ENCODE measurements around the gene TET2. TPM values are rescaled to one million over a fixed set of nuclear protein-coding genes. Genes with fewer than 3 reads are reported as not detected.

Gene TET2
- polyA plus RNA-seq, 3 donors = 22.6 to 47.1 (median 42.5) TPM

- no peak for TF ChIP-seq CTCF (IDR thresholded peaks at IDR 0.05)
- Histone ChIP-seq H2AFZ (ENCODE audit: insufficient read depth, low read depth, low read length, poor library complexity, severe bottlenecking) (no peak overlapping the region), H3K4me2 (replicated peaks; ENCODE audit: extremely low read depth, low read length, poor library complexity, severe bottlenecking) (no peak overlapping the region), H3K79me2 (ENCODE audit: insufficient read depth, low read length) (peaks cover 98% of the 10 kb centered on the region), H3K4me1 (ENCODE audit: control insufficient read depth in 1 of 2, insufficient read depth in 2 of 2, low read length in 2 of 2) (no peaks in the 10 kb centered on the region), H4K20me1 (ENCODE audit: insufficient read depth, low read length) (peaks cover 99% of the 10 kb centered on the region), H3K36me3 (replicated peaks in 1 of 2; ENCODE audit: control insufficient read depth in 1 of 2, insufficient read depth in 2 of 2, low read length in 2 of 2) (peaks cover 41 to 84% of the 10 kb centered on the region in 2 donors), H3K27me3 (ENCODE audit: control insufficient read depth in 2 of 2, insufficient read depth in 2 of 2, low read length in 2 of 2) (no peaks in the 10 kb centered on the region), H3K4me3 (replicated peaks in 1 of 3; ENCODE audit: low read depth in 2 of 3, low read length in 3 of 3) (no peak overlapping the region), H3K27ac (ENCODE audit: low read depth in 1 of 2, low read length in 2 of 2) (peak overlapping the region in 1 of 2 donors; percentile 50), H3K9ac (ENCODE audit: insufficient read depth, low read length, poor library complexity, severe bottlenecking) (no peak overlapping the region), H3K9me3 (replicated peaks in 1 of 2; ENCODE audit: control insufficient read depth in 1 of 2, insufficient read depth in 1 of 2, low read length in 2 of 2) (no peaks in the 10 kb centered on the region)
- no CpG with 5 or more reads among the region's 2 CpGs for WGBS (ENCODE audit: insufficient coverage)
- Mint-ChIP-seq H3K27ac (no peak overlapping the region), H3K36me3 (peaks cover 47 to 61% of the 10 kb centered on the region in 2 donors), H3K27me3 (ENCODE audit: low read depth in 3 of 3) (no peaks in the 10 kb centered on the region), H3K9me3 (no peaks in the 10 kb centered on the region), H3K4me1 (peaks cover 7% of the 10 kb centered on the region), H3K4me3 (no peak overlapping the region)
- intact Hi-C loops (cut with micrococcal nuclease) = no loop called here
- DNase-seq = no peak
Measured at GRCh38 chr4:105207386-105207785, 60.7 kb downstream of the TET2 start.

GRCh38 chr4:105208561-105208960 lies 61.9 kb downstream of the TET2 start:
- Histone ChIP-seq H3K4me1 (ENCODE audit: control insufficient read depth in 1 of 2, insufficient read depth in 2 of 2, low read length in 2 of 2) (no peaks in the 10 kb centered on the region), H3K79me2 (ENCODE audit: insufficient read depth, low read length) (peaks cover 98% of the 10 kb centered on the region), H2AFZ (ENCODE audit: insufficient read depth, low read depth, low read length, poor library complexity, severe bottlenecking) (no peak overlapping the region), H3K4me2 (replicated peaks; ENCODE audit: extremely low read depth, low read length, poor library complexity, severe bottlenecking) (no peak overlapping the region), H3K4me3 (replicated peaks in 1 of 3; ENCODE audit: low read depth in 2 of 3, low read length in 3 of 3) (no peak overlapping the region), H3K27me3 (ENCODE audit: control insufficient read depth in 2 of 2, insufficient read depth in 2 of 2, low read length in 2 of 2) (no peaks in the 10 kb centered on the region), H3K9ac (ENCODE audit: insufficient read depth, low read length, poor library complexity, severe bottlenecking) (no peak overlapping the region), H3K9me3 (replicated peaks in 1 of 2; ENCODE audit: control insufficient read depth in 1 of 2, insufficient read depth in 1 of 2, low read length in 2 of 2) (no peaks in the 10 kb centered on the region), H4K20me1 (ENCODE audit: insufficient read depth, low read length) (peaks cover 99% of the 10 kb centered on the region), H3K36me3 (replicated peaks in 1 of 2; ENCODE audit: control insufficient read depth in 1 of 2, insufficient read depth in 2 of 2, low read length in 2 of 2) (peaks cover 35 to 76% of the 10 kb centered on the region in 2 donors), H3K27ac (ENCODE audit: low read depth in 1 of 2, low read length in 2 of 2) (no peak overlapping the region)
- Mint-ChIP-seq H3K27me3 (ENCODE audit: low read depth in 3 of 3) (no peaks in the 10 kb centered on the region), H3K27ac (peak overlapping the region in 1 of 7 donors; percentile 65), H3K4me3 (no peak overlapping the region), H3K4me1 (peaks cover 7% of the 10 kb centered on the region), H3K9me3 (no peaks in the 10 kb centered on the region), H3K36me3 (peaks cover 43 to 52% of the 10 kb centered on the region in 2 donors)
- no CpG with 5 or more reads among the region's 5 CpGs for WGBS (ENCODE audit: insufficient coverage)
- no peak for TF ChIP-seq CTCF (IDR thresholded peaks at IDR 0.05)
- intact Hi-C loops (cut with micrococcal nuclease) = no loop called here
- no peak for DNase-seq

Measured in CD14-positive monocyte (primary cell).